C4-2B (cell line): Measurements from ENCODE around the gene OXSR1.

Source experiments
- ZFX ChIP-seq: fragments of 450-650 bp; IDR thresholded peaks from 2 replicates; pipeline ENCODE4 v1.6.1; 2017
- TF ChIP-seq, protein P1 (sequence below): fragments of 450-650 bp; conservative IDR thresholded peaks from 2 replicates; pipeline ENCODE4 v1.5.1; 2017; ENCODE audit warnings: mild to moderate bottlenecking

DNA sequence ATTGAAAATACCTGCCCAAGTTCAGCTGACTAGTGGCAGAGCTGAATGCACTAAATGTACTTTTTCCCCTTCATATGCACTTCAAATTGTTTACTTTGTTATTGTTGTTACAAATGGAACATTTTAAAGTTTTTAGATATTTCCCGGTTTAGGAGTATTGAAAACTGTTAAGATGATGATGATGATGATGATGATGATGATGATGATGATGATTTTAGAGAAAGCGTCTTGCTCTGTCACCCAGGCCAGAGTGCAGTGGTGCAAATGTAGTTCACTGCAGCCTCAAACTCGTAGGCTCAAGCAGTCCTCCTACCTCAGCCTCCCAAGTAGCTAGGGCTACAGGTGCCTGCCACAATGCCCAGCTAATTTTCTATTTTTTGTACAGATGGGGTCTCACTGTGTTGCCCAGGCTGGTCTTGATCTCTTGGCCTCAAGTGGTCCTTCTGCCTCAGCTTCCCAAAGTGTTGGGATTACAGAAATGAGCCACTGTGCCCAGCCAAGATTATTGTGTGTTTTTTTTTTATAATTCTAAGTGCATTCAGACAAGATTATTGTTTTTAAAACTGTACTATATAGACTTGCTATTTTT, 54.4 kb downstream of the OXSR1 start:
- TF ChIP-seq, protein P1, sequence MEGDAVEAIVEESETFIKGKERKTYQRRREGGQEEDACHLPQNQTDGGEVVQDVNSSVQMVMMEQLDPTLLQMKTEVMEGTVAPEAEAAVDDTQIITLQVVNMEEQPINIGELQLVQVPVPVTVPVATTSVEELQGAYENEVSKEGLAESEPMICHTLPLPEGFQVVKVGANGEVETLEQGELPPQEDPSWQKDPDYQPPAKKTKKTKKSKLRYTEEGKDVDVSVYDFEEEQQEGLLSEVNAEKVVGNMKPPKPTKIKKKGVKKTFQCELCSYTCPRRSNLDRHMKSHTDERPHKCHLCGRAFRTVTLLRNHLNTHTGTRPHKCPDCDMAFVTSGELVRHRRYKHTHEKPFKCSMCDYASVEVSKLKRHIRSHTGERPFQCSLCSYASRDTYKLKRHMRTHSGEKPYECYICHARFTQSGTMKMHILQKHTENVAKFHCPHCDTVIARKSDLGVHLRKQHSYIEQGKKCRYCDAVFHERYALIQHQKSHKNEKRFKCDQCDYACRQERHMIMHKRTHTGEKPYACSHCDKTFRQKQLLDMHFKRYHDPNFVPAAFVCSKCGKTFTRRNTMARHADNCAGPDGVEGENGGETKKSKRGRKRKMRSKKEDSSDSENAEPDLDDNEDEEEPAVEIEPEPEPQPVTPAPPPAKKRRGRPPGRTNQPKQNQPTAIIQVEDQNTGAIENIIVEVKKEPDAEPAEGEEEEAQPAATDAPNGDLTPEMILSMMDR: no peak
- no peak for TF ChIP-seq ZFX
